GM18870 (cell line): ENCODE results near the gene OR2AG2.
"Not testable (repeated sequence)": the region's sequence is repeated elsewhere in the genome, so short reads cannot be mapped to it uniquely, and the experiment has no call there.

Source experiments
- ATAC-seq: cut with Tn5 transposase; IDR thresholded peaks from one replicate; pipeline ENCODE4 v1.9.1; 2021; ENCODE audit warnings: moderate library complexity; ENCODE audit not compliant: unreplicated experiment

OR2AG2 gene

GRCh38 chr11:6771926-6772893 lies at the start of gene OR2AG2:
TSS of gene OR2AG2 (minus strand) at chr11:6771976. CDS start at chr11:6768957, 3,019 bp downstream.
- peak; percentile 90 for ATAC-seq

GRCh38 chr11:6818967-6819366 lies 47.2 kb upstream of the OR2AG2 start:
- ATAC-seq: no peak

- ATAC-seq: no peak
Measured at GRCh38 chr11:6817694-6818093, 45.9 kb upstream of the OR2AG2 start.

GRCh38 chr11:6813656-6814055 lies 41.9 kb upstream of the OR2AG2 start:
- ATAC-seq: no peak

GRCh38 chr11:6812390-6813005 lies 40.7 kb upstream of the OR2AG2 start:
- ATAC-seq: no peak

- ATAC-seq: not testable (repeated sequence)
Measured at GRCh38 chr11:6801075-6801474, 29.3 kb upstream of the OR2AG2 start.

- no peak for ATAC-seq
Measured at GRCh38 chr11:6799402-6799801, 27.6 kb upstream of the OR2AG2 start, which contains the start of gene OR6A2. TSS of gene OR6A2 (minus strand) at chr11:6799689. CDS start at chr11:6795708, 3,981 bp downstream.

- ATAC-seq: no peak
Measured at GRCh38 chr11:6794639-6795038, 22.9 kb upstream of the OR2AG2 start.

GRCh38 chr11:6790546-6790945 lies 18.8 kb upstream of the OR2AG2 start:
- no peak for ATAC-seq

GRCh38 chr11:6782720-6783119 lies 10.9 kb upstream of the OR2AG2 start, which contains the start of gene OR2AG1:
TSS of gene OR2AG1 (plus strand) at chr11:6783020. CDS start at chr11:6785038, 2,018 bp downstream.
- ATAC-seq: no peak

- no peak for ATAC-seq
Measured at GRCh38 chr11:6780829-6781228, 9.1 kb upstream of the OR2AG2 start.

- no peak for ATAC-seq
Measured at GRCh38 chr11:6778518-6778917, 6.7 kb upstream of the OR2AG2 start.

- ATAC-seq: peak; percentile 58
Measured at GRCh38 chr11:6757373-6757967, 14.3 kb downstream of the OR2AG2 start.

- no peak for ATAC-seq
Measured at GRCh38 chr11:6755953-6756347, 15.8 kb downstream of the OR2AG2 start.

GRCh38 chr11:6755303-6755952 lies 16.3 kb downstream of the OR2AG2 start:
- peak; percentile 58 for ATAC-seq

- no peak for ATAC-seq
Measured at GRCh38 chr11:6747097-6747668, 24.6 kb downstream of the OR2AG2 start.

- ATAC-seq: no peak
Measured at GRCh38 chr11:6746626-6747025, 25.1 kb downstream of the OR2AG2 start.

GRCh38 chr11:6746086-6746618 lies 25.6 kb downstream of the OR2AG2 start:
- ATAC-seq: peak; percentile 83

GRCh38 chr11:6745465-6746015 lies 26.2 kb downstream of the OR2AG2 start:
- ATAC-seq: no peak

GRCh38 chr11:6745018-6745417 lies 26.8 kb downstream of the OR2AG2 start:
- ATAC-seq: no peak
